Measurements from ENCODE around the gene FAM161B.
"Not testable (repeated sequence)": the region's sequence is repeated elsewhere in the genome, so short reads cannot be mapped to it uniquely, and the experiment has no call there.

Gene FAM161B

GRCh38 chr14:73924337-73924736 is 25.6 kb downstream of the FAM161B start:
- TF ChIP-seq, protein P1, sequence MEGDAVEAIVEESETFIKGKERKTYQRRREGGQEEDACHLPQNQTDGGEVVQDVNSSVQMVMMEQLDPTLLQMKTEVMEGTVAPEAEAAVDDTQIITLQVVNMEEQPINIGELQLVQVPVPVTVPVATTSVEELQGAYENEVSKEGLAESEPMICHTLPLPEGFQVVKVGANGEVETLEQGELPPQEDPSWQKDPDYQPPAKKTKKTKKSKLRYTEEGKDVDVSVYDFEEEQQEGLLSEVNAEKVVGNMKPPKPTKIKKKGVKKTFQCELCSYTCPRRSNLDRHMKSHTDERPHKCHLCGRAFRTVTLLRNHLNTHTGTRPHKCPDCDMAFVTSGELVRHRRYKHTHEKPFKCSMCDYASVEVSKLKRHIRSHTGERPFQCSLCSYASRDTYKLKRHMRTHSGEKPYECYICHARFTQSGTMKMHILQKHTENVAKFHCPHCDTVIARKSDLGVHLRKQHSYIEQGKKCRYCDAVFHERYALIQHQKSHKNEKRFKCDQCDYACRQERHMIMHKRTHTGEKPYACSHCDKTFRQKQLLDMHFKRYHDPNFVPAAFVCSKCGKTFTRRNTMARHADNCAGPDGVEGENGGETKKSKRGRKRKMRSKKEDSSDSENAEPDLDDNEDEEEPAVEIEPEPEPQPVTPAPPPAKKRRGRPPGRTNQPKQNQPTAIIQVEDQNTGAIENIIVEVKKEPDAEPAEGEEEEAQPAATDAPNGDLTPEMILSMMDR (IDR thresholded peaks at IDR 0.05; ENCODE audit: extremely low read depth, insufficient read depth, missing control alignments): no peak
- no peak for DNase-seq (ENCODE audit: low spot score)
- in situ Hi-C loops (cut with MboI; ENCODE audit: low pct_unique_long_range_greater_than_20kb, low sequenced_read_pairs, unreplicated experiment): no loop called here

GRCh38 chr14:73919457-73919856 is 30.4 kb downstream of the FAM161B start:
- in situ Hi-C loops (cut with MboI; ENCODE audit: low pct_unique_long_range_greater_than_20kb, low sequenced_read_pairs, unreplicated experiment); DNase-seq (ENCODE audit: low spot score): not testable (repeated sequence)

DNA sequence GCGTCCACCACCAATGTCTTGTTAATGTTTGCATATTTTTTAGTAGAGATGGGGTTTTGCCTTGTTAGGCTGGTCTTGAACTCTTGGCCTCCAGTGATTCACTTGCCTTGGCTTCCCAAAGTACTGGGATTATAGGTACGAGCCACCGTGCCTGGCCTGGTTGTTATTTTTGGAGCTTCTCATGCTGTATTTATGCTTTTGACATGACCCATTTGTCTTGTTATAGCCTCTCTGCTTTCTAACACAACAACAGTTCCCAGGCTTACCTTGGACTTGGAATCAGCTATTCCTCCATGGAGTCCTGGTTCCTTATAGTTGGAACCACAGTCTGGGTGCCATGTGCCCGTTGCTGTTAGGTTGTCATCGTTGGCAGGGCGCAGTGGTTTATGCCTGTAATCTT is 33.6 kb downstream of the FAM161B start:
- in situ Hi-C loops (cut with MboI; ENCODE audit: low pct_unique_long_range_greater_than_20kb, low sequenced_read_pairs, unreplicated experiment): no loop called here
- TF ChIP-seq, protein P1 (IDR thresholded peaks at IDR 0.05; ENCODE audit: extremely low read depth, insufficient read depth, missing control alignments): no peak

GRCh38 chr14:73913256-73913655 is 36.6 kb downstream of the FAM161B start:
- TF ChIP-seq, protein P1 (IDR thresholded peaks at IDR 0.05; ENCODE audit: extremely low read depth, insufficient read depth, missing control alignments): no peak
- in situ Hi-C loops (cut with MboI; ENCODE audit: low pct_unique_long_range_greater_than_20kb, low sequenced_read_pairs, unreplicated experiment): no loop called here

More for the DNA sequence above, 33.6 kb downstream of the FAM161B start:
- no peak for DNase-seq (ENCODE audit: low spot score)

GRCh38 chr14:73909681-73910080 is 40.2 kb downstream of the FAM161B start:
- DNase-seq (ENCODE audit: low spot score): no peak
- in situ Hi-C loops (cut with MboI; ENCODE audit: low pct_unique_long_range_greater_than_20kb, low sequenced_read_pairs, unreplicated experiment): no loop called here
- TF ChIP-seq, protein P1 (IDR thresholded peaks at IDR 0.05; ENCODE audit: extremely low read depth, insufficient read depth, missing control alignments): no peak

More at GRCh38 chr14:73913256-73913655, 36.6 kb downstream of the FAM161B start:
- DNase-seq (ENCODE audit: low spot score): no peak

- in situ Hi-C loops (cut with MboI; ENCODE audit: low pct_unique_long_range_greater_than_20kb, low sequenced_read_pairs, unreplicated experiment): no loop called here
- DNase-seq (ENCODE audit: low spot score): no peak
These were observed 46.9 kb downstream of the FAM161B start for GRCh38 chr14:73903028-73903427.

DNA sequence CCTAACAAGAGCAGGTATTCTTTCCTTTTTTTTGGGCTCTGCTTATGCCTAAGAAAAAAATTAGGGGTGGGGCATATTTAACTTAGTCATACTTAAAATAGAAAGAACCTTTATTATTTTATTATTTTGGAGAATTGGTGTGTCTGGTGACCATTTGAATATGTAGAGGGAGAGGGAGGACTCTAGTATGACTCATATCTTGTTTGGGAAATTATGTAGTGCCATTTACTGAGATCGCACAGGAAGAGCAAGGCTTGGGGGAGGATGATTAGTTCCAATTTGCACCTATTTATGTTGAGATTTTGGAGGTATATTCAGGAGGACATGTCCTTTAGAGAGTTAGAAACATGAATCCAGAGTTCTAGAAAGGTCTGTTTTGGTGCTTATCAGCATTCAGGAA is 53.4 kb downstream of the FAM161B start:
- in situ Hi-C loops (cut with MboI; ENCODE audit: low pct_unique_long_range_greater_than_20kb, low sequenced_read_pairs, unreplicated experiment): no loop called here
- DNase-seq (ENCODE audit: low spot score): no peak
- TF ChIP-seq, protein P1 (IDR thresholded peaks at IDR 0.05; ENCODE audit: extremely low read depth, insufficient read depth, missing control alignments): no peak

More at GRCh38 chr14:73903028-73903427, 46.9 kb downstream of the FAM161B start:
- TF ChIP-seq, protein P1 (IDR thresholded peaks at IDR 0.05; ENCODE audit: extremely low read depth, insufficient read depth, missing control alignments): no peak

Data from GM13977 (cell line).